Hematopoietic multipotent progenitor cell treated with erythropoietin and hydrocortisone succinate and interleukin-3 and kit ligand, for 15 days (in vitro differentiated cells): ENCODE measurements around the gene CPEB4.

ENCODE experiments used
- DNase-seq: peaks from one replicate; pipeline ENCODE4 v3.0.0-alpha.2; 2015; ENCODE audit warnings: low spot score

CPEB4 gene

GRCh38 chr5:173913686-173914321 lies 25.7 kb downstream of the CPEB4 start:
- no peak for DNase-seq

DNA sequence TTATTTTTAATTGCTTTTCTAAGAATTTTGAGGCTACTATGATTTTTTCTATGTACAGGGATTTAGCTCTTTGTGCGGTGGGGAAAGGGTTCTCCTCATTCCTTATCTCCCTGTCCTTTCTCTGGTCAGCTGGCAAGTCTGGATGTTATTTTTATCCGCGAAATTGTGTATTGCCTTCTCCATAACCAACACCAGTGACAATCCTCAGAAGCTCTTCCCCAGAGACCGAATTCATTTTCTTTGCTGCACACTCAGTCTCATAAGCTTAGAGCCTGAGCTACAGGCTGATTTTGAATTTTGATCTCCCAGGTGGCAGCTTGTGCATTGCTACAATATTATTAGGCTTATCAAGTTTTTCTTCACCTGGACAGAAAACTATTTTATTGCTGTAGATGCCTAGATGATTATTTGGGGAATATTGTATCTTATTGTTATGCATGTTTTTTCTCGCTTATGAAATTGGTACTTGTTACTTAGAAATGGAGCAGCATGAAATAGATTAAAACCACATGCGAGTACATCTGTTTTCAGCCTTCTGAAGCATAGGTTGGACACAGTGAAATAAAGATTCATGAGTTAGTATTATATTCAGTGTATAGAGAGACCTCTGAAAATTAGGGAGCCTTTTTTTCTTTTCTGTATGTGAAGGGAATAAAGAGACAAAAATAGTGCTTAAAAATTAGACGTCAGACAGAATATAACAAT lies 27.3 kb downstream of the CPEB4 start:
- DNase-seq = no peak

- DNase-seq = no peak
Observed at GRCh38 chr5:173916233-173916632, 28.1 kb downstream of the CPEB4 start.

DNA sequence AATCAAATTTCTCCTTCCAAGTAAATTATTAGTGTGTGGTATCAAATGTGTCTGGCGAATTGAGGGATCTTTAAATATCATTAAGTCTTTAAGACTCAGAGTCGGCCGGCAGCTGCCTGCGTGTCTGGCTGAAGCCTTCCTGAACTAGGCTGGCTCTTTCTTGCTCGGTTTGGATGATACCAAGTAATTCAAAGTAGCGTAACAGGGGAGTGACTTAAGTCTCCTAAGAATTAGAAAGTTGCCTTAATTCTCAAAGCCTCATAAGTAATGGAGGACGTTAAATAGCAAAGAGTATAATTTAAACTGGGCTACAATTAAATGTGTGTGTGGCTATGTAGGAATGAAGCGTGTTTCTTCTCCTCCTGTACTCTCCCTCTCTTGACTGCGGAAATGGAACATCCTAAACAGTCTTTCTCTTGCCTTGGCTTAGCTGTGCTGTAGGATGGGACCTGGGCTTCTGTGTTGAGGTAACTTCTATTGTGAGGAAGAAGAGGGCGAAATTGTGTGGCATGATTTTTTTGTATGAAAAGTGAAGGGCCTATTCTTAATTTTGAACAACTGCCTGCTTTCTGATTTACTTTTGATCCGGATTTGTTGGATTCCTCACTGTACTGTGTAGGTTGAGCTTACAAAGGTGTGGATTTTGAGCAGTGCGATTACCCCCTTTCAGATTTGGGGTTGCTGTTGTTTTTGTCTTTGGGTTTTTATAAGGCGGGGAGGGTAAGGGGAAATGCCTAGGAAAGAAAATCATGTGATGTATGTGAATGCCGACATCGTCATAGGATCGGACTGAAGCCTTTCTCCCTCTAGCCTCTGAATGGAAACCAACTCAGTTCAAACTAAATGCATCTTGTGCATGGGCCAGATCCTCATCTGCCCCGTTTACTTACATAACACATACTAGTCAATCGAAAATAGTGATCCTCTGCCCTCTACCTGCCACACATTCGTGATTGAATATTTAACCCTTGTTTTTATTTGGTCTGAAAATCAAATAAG lies 29.9 kb downstream of the CPEB4 start:
- peak; percentile 66 for DNase-seq

DNA sequence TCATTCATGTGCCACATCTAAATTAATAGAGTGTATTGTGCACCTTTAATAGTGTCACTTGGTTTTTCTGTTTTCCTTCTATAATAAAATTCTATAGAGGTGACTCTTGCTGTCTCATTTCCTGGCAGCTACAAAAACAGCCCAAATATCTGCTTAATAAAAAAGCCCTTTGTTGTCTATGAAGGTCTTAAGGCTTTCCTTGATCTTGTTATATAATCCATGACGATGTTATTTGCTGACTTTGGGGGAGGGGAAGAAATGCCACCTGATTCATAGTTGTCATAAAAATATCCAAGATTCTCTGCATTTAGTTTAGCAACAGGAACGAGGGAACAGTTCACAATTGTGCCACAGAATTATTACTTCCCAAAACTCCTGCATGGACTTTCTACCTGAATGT lies 31.3 kb downstream of the CPEB4 start:
- no peak for DNase-seq

- DNase-seq = no peak
Observed at GRCh38 chr5:173920024-173920753, 32.0 kb downstream of the CPEB4 start.

GRCh38 chr5:173920866-173921555 lies 32.9 kb downstream of the CPEB4 start:
- no peak for DNase-seq

DNA sequence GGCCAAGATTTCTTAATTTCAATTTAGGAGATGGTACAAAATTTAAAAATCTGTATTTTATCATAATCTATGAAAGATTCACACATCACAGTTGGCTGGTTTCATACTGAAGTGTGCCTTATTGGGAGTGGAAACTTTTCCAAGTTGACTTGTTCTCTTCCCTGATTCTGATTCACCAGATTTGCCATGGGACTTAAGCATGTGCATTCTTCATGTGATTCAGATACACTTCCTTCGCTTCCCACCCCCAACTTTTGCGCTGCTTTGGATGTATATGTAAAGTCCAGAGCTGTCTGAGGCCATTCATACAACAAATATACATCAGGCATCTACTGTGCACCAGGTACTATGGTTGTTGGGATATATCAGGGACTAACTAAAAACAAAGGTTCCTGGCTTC lies 34.4 kb downstream of the CPEB4 start:
- no peak for DNase-seq

DNA sequence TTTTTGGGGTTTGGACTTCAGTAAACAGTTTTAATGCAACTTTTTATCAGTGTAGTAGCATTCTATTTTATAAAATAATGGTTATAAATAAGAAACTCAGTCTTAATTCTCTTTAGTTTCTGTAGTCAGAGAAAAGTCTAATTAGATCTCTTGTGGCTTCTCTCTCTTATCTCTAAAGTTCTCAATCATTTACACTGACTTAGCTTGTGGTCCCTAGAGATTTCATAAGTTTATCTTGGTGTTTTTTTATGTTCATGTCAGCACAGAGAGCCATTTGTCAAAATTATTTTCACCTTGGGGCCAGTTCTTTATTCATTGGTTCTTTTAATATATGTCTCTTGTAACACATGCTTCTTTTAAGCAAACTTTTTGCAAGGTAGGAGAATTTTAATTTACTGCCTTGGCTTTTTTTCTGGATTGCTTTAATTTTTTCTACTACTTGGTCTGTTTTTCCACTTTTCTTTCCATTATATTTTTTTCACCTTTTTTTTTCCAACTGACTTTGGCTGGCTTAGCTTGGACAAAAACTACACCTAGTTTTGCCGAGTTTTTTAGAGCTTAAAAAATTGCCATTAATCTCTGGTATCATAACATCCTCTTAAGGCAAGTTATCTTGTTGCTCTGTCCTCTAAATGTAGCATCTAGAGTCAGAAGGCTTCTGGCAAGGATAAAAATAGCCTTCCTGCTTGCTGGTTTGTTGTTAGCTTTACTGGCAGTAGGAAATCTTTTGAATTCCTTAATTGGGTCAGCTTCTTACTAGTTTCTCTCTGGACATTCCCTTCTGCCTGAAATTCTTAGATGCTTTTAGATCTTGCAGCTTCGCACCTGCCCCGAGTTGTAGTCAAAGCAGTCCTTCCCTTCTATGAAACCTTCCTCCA lies 35.3 kb downstream of the CPEB4 start:
- no peak for DNase-seq

DNA sequence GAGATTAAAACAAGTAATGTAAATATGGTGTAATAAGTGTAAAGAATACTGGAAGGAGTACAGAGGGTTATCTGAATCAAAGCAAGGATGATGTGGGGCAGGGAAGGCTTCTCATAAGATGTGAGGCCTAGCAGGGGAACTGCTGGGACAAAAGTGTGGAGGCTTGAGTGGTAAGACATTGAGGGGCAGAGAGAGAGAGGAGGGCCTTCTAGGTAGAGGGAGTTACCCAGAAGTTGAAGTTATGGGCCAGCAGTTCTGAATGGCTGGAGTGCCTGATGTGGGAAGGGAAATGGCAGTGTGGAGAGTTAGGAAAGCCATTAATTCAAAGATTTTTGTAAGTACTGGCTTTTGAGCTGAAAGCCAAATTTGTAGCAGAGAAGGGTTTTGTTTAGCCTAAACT lies 36.8 kb downstream of the CPEB4 start:
- no peak for DNase-seq

GRCh38 chr5:173925449-173926071 lies 37.4 kb downstream of the CPEB4 start:
- DNase-seq = peak; percentile 66

DNA sequence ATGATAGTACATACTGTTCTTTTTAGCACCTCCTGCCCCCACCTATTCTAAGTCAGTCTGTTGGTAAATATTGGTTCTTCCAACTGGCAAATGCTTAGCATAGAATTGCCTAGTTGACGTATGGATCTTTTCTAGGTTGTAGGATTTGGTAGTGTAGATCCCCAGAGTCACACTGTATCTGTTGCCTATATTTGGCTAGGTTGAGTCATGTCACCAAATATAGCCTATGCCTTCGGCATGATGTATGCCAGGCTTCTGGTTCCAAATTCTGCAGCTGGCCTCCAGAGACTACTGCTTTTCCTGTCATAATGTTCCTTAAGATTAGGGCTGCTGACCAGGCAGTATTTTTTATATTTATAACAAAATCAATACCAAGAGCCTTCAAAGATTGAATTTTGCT lies 38.2 kb downstream of the CPEB4 start:
- no peak for DNase-seq

GRCh38 chr5:173928871-173929574 lies 40.9 kb downstream of the CPEB4 start:
- no peak for DNase-seq

- no peak for DNase-seq
Observed at GRCh38 chr5:173932695-173933139, 44.6 kb downstream of the CPEB4 start.

DNA sequence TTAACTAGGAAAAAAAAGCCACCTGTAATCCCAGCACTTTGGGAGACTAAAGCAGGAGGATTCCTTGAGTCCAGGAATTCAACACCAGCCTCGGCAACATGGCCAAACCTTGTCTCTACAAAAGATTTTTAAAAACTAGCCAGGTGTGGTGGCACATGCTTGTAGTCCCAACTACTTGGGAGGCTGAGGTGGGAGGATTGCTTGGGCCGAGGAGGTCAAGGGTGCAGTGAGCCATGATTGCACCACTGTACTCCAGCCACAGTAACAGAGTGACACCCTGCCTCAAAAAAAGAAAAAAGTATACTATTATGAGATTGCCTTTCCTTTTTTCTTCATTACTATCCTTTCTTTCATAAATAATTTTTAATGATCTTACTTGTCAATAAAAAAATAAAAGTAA lies 45.8 kb downstream of the CPEB4 start:
- no peak for DNase-seq

DNA sequence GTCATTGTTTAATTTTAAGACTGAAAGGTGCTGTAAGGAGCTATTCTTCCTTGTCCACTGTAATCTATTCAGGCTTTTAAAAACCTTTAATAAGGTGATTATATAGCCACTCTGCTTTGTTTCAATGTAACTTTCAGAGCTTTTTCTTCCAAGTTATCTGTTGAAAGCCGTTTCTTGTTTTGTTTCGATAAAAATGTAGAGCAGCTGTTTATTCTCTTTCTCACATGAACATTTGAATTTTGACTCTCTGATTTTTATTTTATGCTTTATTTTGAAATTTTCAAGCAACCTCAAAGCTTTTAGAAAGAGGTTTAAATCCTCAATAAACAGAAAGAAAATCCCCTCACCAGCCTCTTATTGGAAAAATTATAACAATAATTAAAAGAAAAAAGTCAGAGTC lies 47.2 kb downstream of the CPEB4 start:
- DNase-seq = no peak

DNA sequence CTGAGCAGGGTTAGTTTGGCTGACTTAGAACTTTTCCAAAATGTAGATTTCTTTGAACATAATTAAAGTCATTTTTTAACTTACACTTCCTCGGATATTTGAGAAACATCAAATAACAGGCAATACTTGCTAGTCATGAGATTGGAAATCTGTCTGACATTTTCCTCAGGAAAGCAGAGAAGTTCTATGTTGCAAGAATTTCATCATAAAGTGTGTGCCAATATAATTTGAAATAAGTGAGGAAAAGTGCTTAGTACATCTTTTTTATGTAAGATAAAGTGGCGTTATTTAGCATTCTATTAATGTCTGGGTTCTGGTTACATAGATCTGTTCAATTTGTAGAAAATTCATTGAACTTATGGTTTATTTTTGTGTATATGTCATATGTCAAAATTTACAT lies 52.1 kb downstream of the CPEB4 start:
- DNase-seq = no peak

- no peak for DNase-seq
Observed at GRCh38 chr5:173941102-173941501, 53.0 kb downstream of the CPEB4 start.

GRCh38 chr5:173941758-173942401 lies 53.7 kb downstream of the CPEB4 start:
- DNase-seq = no peak
